Sigmoid colon (tissue), 3 donors: Measurements from ENCODE around the gene TFF1.

Source experiments
- POLR2A ChIP-seq, 2 donors: fragments of 450-650 bp; IDR thresholded peaks; one replicate each; pipeline ENCODE4 v1.6.1; 2016; ENCODE audit warnings: antibody characterized with exemption in 2 of 2, mild to moderate bottlenecking in 2 of 2, moderate library complexity in 2 of 2
- TF ChIP-seq, protein P1 (sequence below), 4 experiments: fragments of 450-650 bp in 3 of 4; fragments of 200-600 bp in 1 of 4; IDR thresholded peaks; one replicate each; pipeline ENCODE4 v1.5.1; 2016 to 2019; ENCODE audit warnings: antibody characterized with exemption in 4 of 4, mild to moderate bottlenecking in 3 of 4, moderate library complexity in 2 of 4

- TF ChIP-seq, protein P1, sequence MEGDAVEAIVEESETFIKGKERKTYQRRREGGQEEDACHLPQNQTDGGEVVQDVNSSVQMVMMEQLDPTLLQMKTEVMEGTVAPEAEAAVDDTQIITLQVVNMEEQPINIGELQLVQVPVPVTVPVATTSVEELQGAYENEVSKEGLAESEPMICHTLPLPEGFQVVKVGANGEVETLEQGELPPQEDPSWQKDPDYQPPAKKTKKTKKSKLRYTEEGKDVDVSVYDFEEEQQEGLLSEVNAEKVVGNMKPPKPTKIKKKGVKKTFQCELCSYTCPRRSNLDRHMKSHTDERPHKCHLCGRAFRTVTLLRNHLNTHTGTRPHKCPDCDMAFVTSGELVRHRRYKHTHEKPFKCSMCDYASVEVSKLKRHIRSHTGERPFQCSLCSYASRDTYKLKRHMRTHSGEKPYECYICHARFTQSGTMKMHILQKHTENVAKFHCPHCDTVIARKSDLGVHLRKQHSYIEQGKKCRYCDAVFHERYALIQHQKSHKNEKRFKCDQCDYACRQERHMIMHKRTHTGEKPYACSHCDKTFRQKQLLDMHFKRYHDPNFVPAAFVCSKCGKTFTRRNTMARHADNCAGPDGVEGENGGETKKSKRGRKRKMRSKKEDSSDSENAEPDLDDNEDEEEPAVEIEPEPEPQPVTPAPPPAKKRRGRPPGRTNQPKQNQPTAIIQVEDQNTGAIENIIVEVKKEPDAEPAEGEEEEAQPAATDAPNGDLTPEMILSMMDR (IDR thresholded peaks at IDR 0.05) = no peak
- TF ChIP-seq POLR2A (IDR thresholded peaks at IDR 0.05) = no peak
These were observed at the start of gene TFF1 for GRCh38 chr21:42366292-42367010.
